Mesodermal cell (in vitro differentiated cells): ENCODE measurements around the gene ROBO1.
"Not testable (repeated sequence)": the region's sequence is repeated elsewhere in the genome, so short reads cannot be mapped to it uniquely, and the experiment has no call there.

ENCODE experiments used
- H3K27ac ChIP-seq: 2 replicates; pipeline ENCODE4 v1.7.0; 2013; ENCODE audit warnings: mild to moderate bottlenecking, low read depth, low read length, moderate library complexity; ENCODE audit not compliant: severe bottlenecking
- H3K36me3 ChIP-seq: 2 replicates; pipeline ENCODE4 v1.7.1; 2013; ENCODE audit warnings: mild to moderate bottlenecking, low read length, moderate library complexity; ENCODE audit not compliant: control insufficient read depth, insufficient read depth
- H3K4me1 ChIP-seq: one replicate; pipeline ENCODE4 v1.7.1; 2013; ENCODE audit warnings: mild to moderate bottlenecking, low read length; ENCODE audit not compliant: insufficient read depth, control insufficient read depth, poor library complexity, severe bottlenecking
- H3K4me3 ChIP-seq: 2 replicates; pipeline ENCODE4 v1.7.0; 2013; ENCODE audit warnings: low read length, control low read depth, mild to moderate bottlenecking; ENCODE audit not compliant: insufficient read depth, poor library complexity, severe bottlenecking; ENCODE audit errors: extremely low read depth
- H3K9me3 ChIP-seq: 2 replicates; pipeline ENCODE4 v1.7.1; 2013; ENCODE audit warnings: mild to moderate bottlenecking, low read length, moderate library complexity; ENCODE audit not compliant: control insufficient read depth
- WGBS, 2 experiments: methylation state at CpG; one replicate each; pipeline ENCODE4 v1.1.5; 2013; ENCODE audit warnings: missing lambda C conversion rate in 2 of 2; ENCODE audit not compliant: insufficient coverage in 2 of 2; 5-methylcytosine and 5-hydroxymethylcytosine counted together

Gene ROBO1

GRCh38 chr3:78724364-78724763 is 1043.4 kb downstream of the ROBO1 start:
- H3K36me3 ChIP-seq, H3K4me3 ChIP-seq, H3K27ac ChIP-seq, H3K4me1 ChIP-seq, H3K9me3 ChIP-seq: not testable (repeated sequence)
- WGBS, 2 experiments: 93% methylated on average over 3 of the region's 5 CpGs; no CpG with 5 or more reads in 1 of the 2 experiments

DNA sequence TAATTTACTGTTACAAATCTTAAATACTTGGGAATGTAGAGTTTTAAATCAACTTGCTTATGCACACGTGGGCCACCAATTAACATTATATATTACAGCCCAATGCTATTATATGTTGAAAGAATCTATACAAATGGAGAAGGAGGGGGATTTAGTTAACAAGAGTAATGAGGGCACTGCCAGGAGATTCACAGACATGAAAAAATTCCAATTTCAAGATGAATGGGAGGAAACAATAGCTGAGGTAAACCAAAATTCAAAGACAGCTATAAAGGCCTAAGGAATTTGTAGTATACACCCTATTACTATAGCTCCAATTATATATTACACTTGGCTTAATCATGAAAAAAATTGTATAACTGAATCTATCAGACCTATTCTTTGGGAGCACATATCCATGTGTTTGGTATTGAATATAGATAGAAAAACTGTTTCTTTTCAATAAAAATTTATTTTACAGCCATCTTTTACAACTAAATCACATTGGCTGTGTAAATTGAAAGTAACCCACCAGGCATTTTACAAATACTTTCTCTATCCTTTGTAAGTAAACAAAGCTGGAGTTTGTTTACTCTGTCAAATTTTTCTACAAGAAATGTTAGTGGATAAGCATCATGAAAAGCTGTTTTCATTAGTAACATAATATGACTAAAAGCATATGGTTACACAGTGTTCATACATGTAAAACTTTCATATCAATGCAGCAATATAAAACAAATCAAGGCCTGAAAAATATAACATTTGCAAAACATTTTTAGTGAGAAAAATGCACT is 1045.8 kb downstream of the ROBO1 start:
- H3K27ac ChIP-seq: no peak overlapping the region
- peaks cover 4% of the 10 kb centered on the region for H3K36me3 ChIP-seq
- no peaks in the 10 kb centered on the region for H3K4me1 ChIP-seq
- no peaks in the 10 kb centered on the region for H3K9me3 ChIP-seq
- H3K4me3 ChIP-seq: no peak overlapping the region
- no CpG with 5 or more reads among the region's 1 CpG for WGBS, 2 experiments

DNA sequence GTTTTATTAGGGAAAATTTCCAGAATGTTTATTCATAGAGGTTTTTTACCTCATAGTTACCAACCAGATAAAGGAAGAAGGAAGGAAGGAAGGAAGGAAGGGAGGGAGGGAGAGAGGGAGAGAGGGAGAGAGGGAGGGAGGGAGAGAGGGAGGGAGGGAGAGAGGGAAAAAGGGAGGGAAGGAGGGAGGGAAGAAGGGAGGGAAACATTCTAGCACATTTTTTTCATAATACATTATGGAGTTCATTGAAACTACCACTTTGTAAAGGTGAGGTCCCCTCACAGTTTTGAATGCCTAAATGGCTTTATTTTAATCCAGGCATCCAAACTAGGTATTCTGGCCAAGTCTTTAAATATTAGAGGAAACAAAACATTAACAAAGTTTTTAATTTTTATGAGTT is 1049.1 kb downstream of the ROBO1 start:
- H3K36me3 ChIP-seq: peaks cover 9% of the 10 kb centered on the region
- H3K27ac ChIP-seq: no peak overlapping the region
- H3K9me3 ChIP-seq: no peaks in the 10 kb centered on the region
- no peaks in the 10 kb centered on the region for H3K4me1 ChIP-seq
- H3K4me3 ChIP-seq: no peak overlapping the region

DNA sequence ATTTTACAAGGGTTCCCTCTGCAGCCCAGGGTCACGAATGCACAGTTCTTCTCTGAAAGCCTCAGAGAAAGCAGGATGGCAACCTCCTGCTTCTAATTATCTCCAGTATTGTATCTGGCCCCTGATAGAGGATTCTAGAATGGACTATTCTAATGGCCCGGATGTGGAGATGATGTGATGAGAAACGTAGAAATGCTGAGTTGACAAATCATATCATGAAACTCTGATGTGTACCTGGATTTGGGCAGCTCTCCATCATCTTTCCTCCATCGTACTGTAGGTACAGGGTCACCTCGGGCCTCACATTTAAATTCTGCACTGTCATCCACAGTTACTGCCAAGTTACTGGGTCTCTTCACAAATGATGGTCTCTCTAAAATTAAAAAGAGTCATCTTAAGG is 1050.8 kb downstream of the ROBO1 start:
- no peaks in the 10 kb centered on the region for H3K9me3 ChIP-seq
- peaks cover 9% of the 10 kb centered on the region for H3K36me3 ChIP-seq
- WGBS, 2 experiments: 100% methylated on average over 1 to 4 of the region's 5 CpGs
- H3K27ac ChIP-seq: no peak overlapping the region
- H3K4me3 ChIP-seq: no peak overlapping the region
- H3K4me1 ChIP-seq: no peaks in the 10 kb centered on the region

DNA sequence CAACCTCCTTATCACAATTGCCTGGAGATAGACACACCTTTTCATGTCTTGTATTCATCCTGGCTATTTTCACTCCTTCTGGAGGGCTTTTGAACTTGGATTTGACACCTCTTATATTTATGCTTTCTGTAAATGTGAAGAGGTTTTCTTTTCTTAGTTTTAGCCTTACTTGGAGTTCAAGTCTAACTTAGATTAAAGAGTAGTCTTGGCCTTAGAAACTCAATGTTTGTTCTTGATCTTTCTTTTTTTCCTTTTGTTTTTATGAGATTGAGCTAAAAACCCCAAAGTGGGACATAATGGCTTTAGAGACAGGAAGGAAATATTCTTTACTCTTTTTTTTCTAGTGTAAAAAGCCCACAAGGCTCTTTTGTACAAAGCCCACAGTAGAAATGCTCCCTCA is 1054.9 kb downstream of the ROBO1 start:
- Histone ChIP-seq H3K27ac (no peak overlapping the region), H3K4me3 (no peak overlapping the region), H3K9me3 (no peaks in the 10 kb centered on the region), H3K36me3 (peaks cover 9% of the 10 kb centered on the region), H3K4me1 (no peaks in the 10 kb centered on the region)

DNA sequence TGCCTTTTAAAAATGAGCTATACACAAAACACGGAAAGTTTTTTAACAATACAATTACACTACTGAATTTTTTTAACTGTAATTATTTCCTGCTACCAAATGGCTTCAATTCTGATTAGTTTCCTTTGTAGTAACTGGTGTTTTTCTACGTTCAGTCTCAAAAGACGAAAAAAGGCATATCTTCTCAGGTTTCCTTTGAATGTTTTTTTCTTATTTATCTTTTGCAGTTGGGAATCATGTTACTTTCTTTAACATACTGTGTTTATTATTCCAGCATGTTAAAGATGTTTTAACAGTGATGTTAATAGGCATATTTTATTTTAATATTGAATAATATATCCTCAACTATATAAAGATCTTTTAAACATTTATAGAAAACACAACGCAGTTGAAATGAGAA is 1055.5 kb downstream of the ROBO1 start:
- no peak overlapping the region for H3K4me3 ChIP-seq
- no peak overlapping the region for H3K27ac ChIP-seq
- no peaks in the 10 kb centered on the region for H3K9me3 ChIP-seq
- H3K36me3 ChIP-seq: peaks cover 8% of the 10 kb centered on the region
- peaks cover 6% of the 10 kb centered on the region for H3K4me1 ChIP-seq
- WGBS, 2 experiments: no CpG with 5 or more reads among the region's 4 CpGs

DNA sequence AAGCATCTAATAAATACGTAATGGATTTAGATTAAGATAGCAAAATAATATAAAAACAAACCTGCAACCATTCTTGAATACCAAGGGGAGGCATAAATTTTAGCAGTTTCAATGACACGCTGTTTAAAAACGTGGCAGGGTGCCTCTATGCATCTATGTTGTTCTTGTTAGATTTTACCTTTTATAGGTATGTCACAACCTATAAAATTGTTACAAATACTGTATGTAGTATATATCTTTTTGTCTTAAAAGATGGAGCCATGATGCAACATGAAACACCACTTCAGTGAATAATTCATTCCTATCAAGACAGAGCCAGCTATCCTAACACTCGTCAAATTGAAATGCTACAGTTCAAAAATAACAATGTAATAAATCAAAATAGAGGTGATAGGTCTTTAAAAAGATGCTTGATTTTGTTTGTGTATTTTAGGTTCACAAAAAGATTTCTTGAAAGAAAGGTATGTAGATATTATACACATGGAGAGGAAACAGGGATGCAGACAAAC is 1059.2 kb downstream of the ROBO1 start:
- WGBS, 2 experiments: no CpG with 5 or more reads among the region's 4 CpGs
- Histone ChIP-seq H3K4me3 (no peak overlapping the region), H3K36me3 (no peaks in the 10 kb centered on the region), H3K4me1 (peaks cover 6% of the 10 kb centered on the region), H3K27ac (no peak overlapping the region), H3K9me3 (no peaks in the 10 kb centered on the region)

GRCh38 chr3:78707609-78708008 is 1060.2 kb downstream of the ROBO1 start:
- Histone ChIP-seq H3K4me3 (no peak overlapping the region), H3K36me3 (no peaks in the 10 kb centered on the region), H3K9me3 (no peaks in the 10 kb centered on the region), H3K27ac (peak overlapping the region; percentile 25), H3K4me1 (peaks cover 6% of the 10 kb centered on the region)
- 83 to 95% methylated on average over 2 of the region's 2 CpGs for WGBS, 2 experiments

DNA sequence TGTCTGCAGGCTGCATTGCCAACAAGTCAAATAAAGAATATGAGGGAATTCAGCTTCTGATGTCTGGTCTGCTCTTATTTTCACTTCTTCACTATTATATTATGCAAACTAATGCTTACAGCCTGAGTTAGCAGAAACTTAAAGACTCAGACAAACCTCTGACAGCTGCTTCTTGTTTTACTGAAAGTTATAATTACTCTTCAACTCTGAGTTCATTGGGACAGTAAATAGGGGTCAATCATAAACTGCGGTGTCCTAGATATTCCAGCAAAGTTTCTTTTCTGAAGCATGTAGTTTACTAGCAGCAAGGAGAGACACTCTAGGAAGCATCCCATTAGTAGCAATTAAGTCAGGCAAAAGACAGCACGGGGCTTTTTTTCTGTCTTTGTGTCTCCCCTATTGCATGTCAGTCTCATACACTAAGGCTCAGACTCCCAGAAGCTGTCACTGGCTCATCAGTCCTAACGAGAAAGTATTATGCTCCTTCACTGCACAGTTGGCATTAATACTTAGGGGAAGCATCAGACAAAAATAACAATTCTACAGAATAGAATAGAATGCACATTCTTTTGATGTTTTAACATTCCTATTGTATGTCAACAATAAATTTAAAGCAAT is 1060.8 kb downstream of the ROBO1 start:
- WGBS, 2 experiments: 83 to 84% methylated on average over 1 to 2 of the region's 3 CpGs
- Histone ChIP-seq H3K36me3 (no peaks in the 10 kb centered on the region), H3K4me1 (peaks cover 6% of the 10 kb centered on the region), H3K27ac (peak overlapping the region; percentile 6), H3K4me3 (no peak overlapping the region), H3K9me3 (no peaks in the 10 kb centered on the region)

- Histone ChIP-seq H3K4me3 (no peak overlapping the region), H3K36me3 (no peaks in the 10 kb centered on the region), H3K27ac (no peak overlapping the region), H3K9me3 (no peaks in the 10 kb centered on the region), H3K4me1 (peaks cover 6% of the 10 kb centered on the region)
- WGBS, 2 experiments: 93% methylated on average over 2 of the region's 2 CpGs; no CpG with 5 or more reads in 1 of the 2 experiments
These were observed 1063.9 kb downstream of the ROBO1 start for GRCh38 chr3:78703944-78704343.

DNA sequence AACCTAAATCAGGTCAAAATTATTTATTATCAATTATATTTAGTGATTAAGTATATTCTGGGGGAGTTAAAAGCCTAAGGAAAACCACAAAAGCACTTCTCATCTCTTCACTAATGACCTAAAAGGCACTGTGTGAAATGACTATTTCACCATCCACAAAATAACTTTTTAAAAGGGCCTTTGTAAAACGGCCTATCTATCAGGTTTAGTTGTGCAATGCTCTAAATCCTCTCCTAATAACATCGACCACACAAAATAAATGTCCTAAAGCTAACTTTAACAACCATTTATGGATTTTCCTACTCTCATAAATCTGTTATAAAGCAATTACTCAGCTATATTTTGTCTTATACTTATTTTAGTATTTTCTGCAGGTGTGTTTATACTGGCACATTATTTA is 1066.3 kb downstream of the ROBO1 start:
- Histone ChIP-seq H3K9me3 (no peaks in the 10 kb centered on the region), H3K4me3 (no peak overlapping the region), H3K36me3 (no peaks in the 10 kb centered on the region), H3K4me1 (no peaks in the 10 kb centered on the region), H3K27ac (no peak overlapping the region)
- WGBS, 2 experiments: 74 to 100% methylated on average over 2 of the region's 2 CpGs
